ENCODE results near the gene DAAM1.

DAAM1 gene

DNA sequence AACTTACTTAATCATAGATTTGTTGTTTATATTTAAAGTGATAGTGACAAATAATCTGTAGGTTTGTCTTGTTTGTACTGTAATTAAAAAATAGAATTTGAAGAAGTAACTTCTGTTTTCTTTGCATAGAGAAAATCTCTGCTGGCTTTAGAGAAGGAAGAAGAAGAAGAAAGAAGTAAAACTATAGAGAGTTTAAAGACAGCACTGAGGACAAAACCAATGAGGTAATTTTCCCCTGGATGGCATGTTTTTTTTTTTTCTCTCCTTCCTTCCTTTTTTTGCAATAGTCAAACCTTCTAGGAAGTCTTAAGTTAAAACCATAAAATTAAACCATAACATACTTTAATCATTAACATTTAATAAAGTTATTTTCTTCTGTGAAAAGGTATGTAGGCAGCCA lies 131.9 kb downstream of the DAAM1 start:
- DNase-seq (ENCODE audit: low read depth, low spot score): no peak
- H3K4me3 ChIP-seq (ENCODE audit: low read length): no peak overlapping the region

- DNase-seq (ENCODE audit: low read depth, low spot score): no peak
Measured at GRCh38 chr14:59320763-59321625, 132.5 kb downstream of the DAAM1 start.

DNA sequence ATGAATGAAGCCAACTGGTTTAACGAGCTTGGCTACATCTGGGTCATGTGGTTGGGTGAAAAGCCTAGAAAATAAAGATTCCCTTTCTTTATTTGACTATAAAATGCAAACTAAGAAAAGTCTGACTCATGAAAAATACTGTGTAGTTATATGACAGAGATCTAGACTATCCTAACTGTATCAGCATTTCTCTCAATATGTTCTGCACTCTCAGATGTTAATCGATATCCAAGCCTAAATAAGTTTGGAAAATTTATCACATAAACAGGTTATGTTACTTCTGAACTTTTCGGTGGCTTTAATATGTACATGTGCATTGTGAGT lies 133.1 kb downstream of the DAAM1 start:
- DNase-seq (ENCODE audit: low read depth, low spot score): no peak
- no peak overlapping the region for H3K4me3 ChIP-seq (ENCODE audit: low read length)

More at GRCh38 chr14:59320763-59321625, 132.5 kb downstream of the DAAM1 start:
- H3K4me3 ChIP-seq (ENCODE audit: low read length): no peak overlapping the region

DNA sequence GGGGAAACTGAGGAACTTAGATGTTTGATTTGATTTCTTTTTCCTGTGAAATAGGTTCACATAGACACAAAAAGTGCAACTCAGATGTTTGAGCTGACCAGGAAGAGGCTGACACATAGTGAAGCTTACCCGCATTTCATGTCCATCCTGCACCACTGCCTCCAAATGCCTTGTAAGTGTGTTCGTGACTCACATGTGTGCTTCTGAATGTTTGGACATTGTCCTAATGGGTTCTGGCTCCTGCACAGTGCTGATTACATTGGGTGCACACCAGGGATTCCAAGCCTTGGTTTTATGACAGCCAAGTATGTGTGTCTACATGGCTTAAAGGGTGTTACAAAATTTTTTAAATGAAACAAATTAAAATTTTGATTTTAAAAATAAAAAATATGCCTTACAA lies 137.4 kb downstream of the DAAM1 start:
- DNase-seq (ENCODE audit: low read depth, low spot score): no peak
- H3K4me3 ChIP-seq (ENCODE audit: low read length): no peak overlapping the region

- DNase-seq (ENCODE audit: low read depth, low spot score): no peak
Measured at GRCh38 chr14:59328454-59328853, 140.0 kb downstream of the DAAM1 start.

GRCh38 chr14:59330455-59330854 lies 142.0 kb downstream of the DAAM1 start:
- no peak overlapping the region for H3K4me3 ChIP-seq (ENCODE audit: low read length)

More at GRCh38 chr14:59328454-59328853, 140.0 kb downstream of the DAAM1 start:
- no peak overlapping the region for H3K4me3 ChIP-seq (ENCODE audit: low read length)

DNA sequence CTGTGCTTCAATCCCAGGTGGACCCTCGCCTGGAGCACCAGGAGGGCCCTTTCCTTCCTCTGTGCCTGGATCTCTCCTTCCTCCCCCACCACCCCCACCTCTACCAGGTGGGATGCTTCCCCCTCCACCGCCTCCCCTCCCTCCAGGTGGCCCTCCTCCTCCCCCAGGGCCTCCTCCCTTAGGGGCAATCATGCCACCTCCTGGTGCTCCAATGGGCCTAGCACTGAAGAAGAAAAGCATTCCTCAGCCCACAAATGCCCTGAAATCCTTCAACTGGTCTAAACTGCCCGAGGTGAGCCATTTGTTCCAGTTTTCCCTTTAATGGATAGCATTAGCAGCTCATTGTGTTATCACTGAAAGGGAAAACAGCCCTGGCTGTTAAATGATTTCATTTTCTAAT lies 142.8 kb downstream of the DAAM1 start:
- H3K4me3 ChIP-seq (ENCODE audit: low read length): no peak overlapping the region
- DNase-seq (ENCODE audit: low read depth, low spot score): no peak

More at GRCh38 chr14:59330455-59330854, 142.0 kb downstream of the DAAM1 start:
- no peak for DNase-seq (ENCODE audit: low read depth, low spot score)

DNA sequence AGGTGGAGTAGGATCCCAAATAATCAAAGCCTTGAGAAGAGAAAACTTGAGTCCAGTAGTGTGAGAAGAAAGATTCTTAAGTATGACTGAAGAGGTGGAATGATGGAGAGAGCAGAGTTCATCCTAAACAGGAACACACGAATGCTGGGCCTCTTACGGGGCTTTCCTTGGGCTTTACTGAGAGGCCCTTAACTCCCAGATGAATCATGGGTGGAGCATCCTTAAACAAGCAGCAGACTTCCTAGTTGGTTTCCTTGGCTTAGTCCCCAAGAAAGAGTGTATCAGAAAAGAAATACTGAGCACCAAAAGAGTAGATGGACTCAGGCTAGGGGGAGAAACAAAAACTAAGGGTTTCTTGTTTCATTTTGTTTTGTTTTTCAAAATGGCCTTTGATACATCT lies 144.3 kb downstream of the DAAM1 start:
- H3K4me3 ChIP-seq (ENCODE audit: low read length): no peak overlapping the region
- DNase-seq (ENCODE audit: low read depth, low spot score): no peak

DNA sequence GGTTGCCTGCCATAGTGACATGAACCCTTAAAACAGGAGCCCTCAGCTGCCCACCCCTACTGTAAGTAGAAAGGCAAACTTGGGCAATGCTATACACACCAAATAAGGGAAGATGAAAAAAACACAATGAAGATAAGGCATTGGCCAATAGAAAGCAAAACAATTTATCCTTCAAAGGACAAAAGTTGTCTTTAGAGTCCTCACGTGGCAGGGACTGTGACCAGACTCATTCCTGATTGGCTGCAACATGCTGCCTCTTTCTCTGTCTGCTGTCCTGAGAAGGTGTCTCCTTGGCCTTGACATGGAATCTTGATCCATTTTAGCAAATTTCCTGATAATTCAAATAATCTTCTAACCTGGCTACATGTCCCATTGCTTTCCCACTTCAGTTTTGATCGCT lies 144.8 kb downstream of the DAAM1 start:
- DNase-seq (ENCODE audit: low read depth, low spot score): no peak
- H3K4me3 ChIP-seq (ENCODE audit: low read length): no peak overlapping the region

DNA sequence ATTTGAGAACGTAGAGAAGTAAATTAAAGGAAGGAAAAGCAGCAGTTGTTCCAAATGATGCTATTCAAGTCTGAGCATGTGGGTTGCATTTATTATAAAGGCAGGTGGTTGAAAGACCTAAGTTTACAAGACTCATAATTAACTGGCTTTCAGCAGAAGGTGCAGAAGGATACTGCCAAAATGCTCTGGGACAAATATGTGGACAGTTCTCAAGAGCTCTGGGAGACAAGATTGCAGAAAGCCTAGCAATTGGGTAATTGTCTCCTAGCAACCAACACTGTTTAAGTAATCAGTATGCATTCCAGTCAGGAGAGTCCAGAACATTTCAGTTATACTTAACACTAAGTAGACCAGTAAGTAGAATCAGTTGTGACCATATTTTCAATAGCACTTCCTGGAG lies 145.2 kb downstream of the DAAM1 start:
- DNase-seq (ENCODE audit: low read depth, low spot score): no peak
- no peak overlapping the region for H3K4me3 ChIP-seq (ENCODE audit: low read length)

- H3K4me3 ChIP-seq (ENCODE audit: low read length): no peak overlapping the region
- DNase-seq (ENCODE audit: low read depth, low spot score): no peak
Measured at GRCh38 chr14:59334253-59334652, 145.8 kb downstream of the DAAM1 start.

DNA sequence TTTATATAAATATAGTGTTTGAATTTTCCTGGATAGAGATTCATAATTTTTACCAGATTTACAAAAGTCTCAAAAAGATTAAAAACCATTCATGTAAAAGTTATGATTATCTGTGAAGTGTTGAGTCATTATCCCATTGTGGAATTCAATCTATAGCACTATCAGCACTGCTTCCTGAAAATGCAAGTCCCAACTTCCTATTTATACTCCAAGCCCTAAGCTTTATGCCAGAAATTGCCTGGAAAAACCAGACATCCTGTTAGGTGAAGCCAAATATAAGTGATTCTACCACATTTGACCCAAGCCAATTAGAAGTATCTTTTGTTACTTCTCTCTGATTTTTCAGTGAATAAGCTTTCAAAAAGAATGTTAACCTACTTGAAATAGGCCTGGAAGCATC lies 147.6 kb downstream of the DAAM1 start:
- no peak for DNase-seq (ENCODE audit: low read depth, low spot score)
- no peak overlapping the region for H3K4me3 ChIP-seq (ENCODE audit: low read length)

GRCh38 chr14:59336706-59337105 lies 148.2 kb downstream of the DAAM1 start:
- no peak for DNase-seq (ENCODE audit: low read depth, low spot score)

DNA sequence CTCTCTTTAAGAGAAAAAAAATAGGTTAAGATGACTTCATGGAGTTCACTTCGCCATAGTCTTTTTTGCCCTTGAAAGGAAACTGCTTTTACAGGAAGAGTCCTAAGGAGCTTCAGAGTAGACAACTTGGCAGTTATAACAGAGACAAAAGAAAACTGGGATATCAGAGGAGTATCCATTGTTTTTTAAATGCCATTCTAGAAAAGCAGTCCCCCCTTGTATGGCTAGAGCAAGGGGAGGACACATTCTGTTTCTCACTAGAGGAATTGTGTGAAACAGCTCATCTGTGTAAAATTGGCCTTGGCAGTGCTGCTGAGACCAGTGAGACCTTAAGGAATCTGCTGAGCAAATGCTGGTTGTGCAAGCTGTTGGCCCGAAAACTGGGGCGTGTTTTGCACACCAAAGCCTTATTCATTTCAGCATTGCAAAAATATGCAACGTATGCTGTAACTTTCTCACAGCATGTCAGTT lies 148.7 kb downstream of the DAAM1 start:
- H3K4me3 ChIP-seq (ENCODE audit: low read length): no peak overlapping the region
- DNase-seq (ENCODE audit: low read depth, low spot score): no peak

More at GRCh38 chr14:59336706-59337105, 148.2 kb downstream of the DAAM1 start:
- H3K4me3 ChIP-seq (ENCODE audit: low read length): no peak overlapping the region

DNA sequence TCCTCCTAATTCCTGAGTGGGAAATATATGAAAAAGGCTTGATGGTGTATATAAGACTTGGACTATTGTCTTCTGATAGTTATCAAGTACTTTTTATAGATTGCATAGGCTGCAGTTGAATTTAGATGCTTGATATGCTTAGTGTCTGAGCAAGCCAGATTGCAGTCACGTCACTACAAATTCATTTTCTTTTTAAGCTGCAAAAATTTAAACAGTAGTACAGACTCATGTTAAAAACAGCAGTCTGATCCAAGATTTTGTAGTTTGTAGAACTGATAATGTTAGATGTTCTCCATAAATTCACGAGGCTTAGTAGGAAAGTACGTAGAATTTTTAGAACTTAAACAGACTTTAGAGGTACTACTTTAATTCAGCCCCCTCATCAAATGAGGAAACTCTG lies 150.3 kb downstream of the DAAM1 start:
- DNase-seq (ENCODE audit: low read depth, low spot score): no peak
- no peak overlapping the region for H3K4me3 ChIP-seq (ENCODE audit: low read length)

- no peak overlapping the region for H3K4me3 ChIP-seq (ENCODE audit: low read length)
- DNase-seq (ENCODE audit: low read depth, low spot score): no peak
Measured at GRCh38 chr14:59339524-59340330, 151.3 kb downstream of the DAAM1 start.

DNA sequence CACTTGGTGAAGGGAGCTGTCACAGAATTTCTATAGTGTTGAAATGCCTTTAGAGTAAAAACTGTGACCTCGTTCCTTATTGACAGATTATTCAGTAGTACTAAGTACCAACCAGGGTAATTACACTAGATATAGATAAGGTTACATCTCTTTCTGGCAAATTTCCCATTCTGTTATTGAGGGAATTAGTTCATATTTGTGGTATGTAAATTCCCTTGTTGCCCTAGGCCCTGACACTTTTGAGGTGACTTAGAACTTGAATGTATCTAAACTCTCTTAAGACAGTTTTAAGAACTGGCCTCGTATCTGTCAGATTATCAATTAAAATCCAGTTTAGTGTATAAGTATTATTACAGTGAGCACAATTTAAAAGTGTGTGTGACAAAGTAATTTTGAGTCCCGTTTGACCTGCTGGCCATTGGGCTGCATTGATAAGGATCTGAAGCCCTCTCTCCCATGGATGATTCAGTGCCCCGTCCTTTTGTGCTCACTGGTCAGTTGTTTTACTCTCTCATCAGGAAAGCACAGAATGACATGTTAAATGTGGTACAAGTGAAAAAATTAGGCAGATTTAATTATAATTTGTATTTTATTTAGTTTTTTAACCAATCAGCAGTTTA lies 153.5 kb downstream of the DAAM1 start:
- no peak for DNase-seq (ENCODE audit: low read depth, low spot score)
- no peak overlapping the region for H3K4me3 ChIP-seq (ENCODE audit: low read length)

GRCh38 chr14:59342516-59343484 lies 154.3 kb downstream of the DAAM1 start:
- no peak for DNase-seq (ENCODE audit: low read depth, low spot score)
- H3K4me3 ChIP-seq (ENCODE audit: low read length): no peak overlapping the region

DNA sequence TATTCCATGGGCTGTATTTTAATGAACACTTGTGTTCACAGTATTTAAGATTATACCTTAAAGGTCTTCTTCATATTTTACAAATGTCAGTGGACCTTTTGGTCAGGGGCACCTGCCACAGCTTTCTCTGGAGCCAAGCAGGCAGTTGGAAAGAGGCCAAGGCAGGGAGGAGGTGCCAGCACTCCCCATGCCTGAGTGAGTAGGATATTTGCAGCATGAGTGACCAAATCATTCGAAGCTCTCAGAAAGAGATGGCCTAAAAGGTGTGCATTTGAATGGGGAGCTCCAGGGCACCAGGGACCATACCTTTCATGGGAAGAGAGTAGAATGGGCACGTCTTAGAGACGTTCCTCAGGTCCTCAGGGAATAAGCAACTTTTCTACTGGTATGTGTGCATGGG lies 155.1 kb downstream of the DAAM1 start:
- no peak for DNase-seq (ENCODE audit: low read depth, low spot score)
- no peak overlapping the region for H3K4me3 ChIP-seq (ENCODE audit: low read length)
